Body of pancreas (tissue), 4 donors: ENCODE data around the gene HTR3B.

Experiments used
- CTCF ChIP-seq, 7 experiments: fragments of 450-650 bp in 4 of 7; fragments of 200-600 bp in 3 of 7; sonication (generic) in 3 of 7; IDR thresholded peaks; one replicate each; pipeline ENCODE4 v1.5.1; 2016 to 2019; ENCODE audit warnings: antibody characterized with exemption in 7 of 7
- POLR2A ChIP-seq, 3 donors: fragments of 450-650 bp; IDR thresholded peaks; one replicate each; pipeline ENCODE4 v1.6.1; 2016; ENCODE audit warnings: antibody characterized with exemption in 3 of 3, mild to moderate bottlenecking in 2 of 3

GRCh38 chr11:113977071-113977490 is 72.5 kb downstream of the HTR3B start:
- TF ChIP-seq POLR2A (IDR thresholded peaks at IDR 0.05) = no peak
- TF ChIP-seq CTCF (IDR thresholded peaks at IDR 0.05) = no peak
